Stomach (tissue), 9 donors: ENCODE data around the gene CDC6. TPM values are rescaled to one million over a fixed set of nuclear protein-coding genes. Genes with fewer than 3 reads are reported as not detected.

ENCODE experiments used
- DNase-seq, 2 donors: peaks; one replicate each; pipeline versions ENCODE4 v3.0.0 to v3.0.0-alpha.2; 2013 to 2019
- H3K27ac ChIP-seq, 5 donors: fragments of 200-600 bp in 4 of 5; sonication (generic) in 4 of 5; one replicate each; pipeline ENCODE4 v1.5.1; 2013 to 2019; ENCODE audit warnings: mild to moderate bottlenecking in 1 of 5, moderate library complexity in 1 of 5
- H3K27me3 ChIP-seq, 3 donors: fragments of 200-600 bp; sonication (generic); one replicate each; pipeline ENCODE4 v1.5.1; 2017 to 2019; ENCODE audit warnings: mixed run types in 1 of 3
- H3K36me3 ChIP-seq, 4 donors: fragments of 200-600 bp; sonication (generic); 1 replicate in 3 of 4; 2 replicates in 1 of 4; pipeline ENCODE4 v1.5.1; 2016 to 2019
- H3K4me1 ChIP-seq, 4 donors: fragments of 200-600 bp; sonication (generic); one replicate each; pipeline ENCODE4 v1.5.1; 2016 to 2019
- H3K4me3 ChIP-seq, 4 donors: fragments of 200-600 bp; sonication (generic) in 3 of 4; one replicate each; pipeline ENCODE4 v1.5.1; 2016 to 2019; ENCODE audit warnings: mild to moderate bottlenecking in 1 of 4
- H3K9me3 ChIP-seq, 4 donors: fragments of 200-600 bp; sonication (generic); one replicate each; pipeline ENCODE4 v1.5.1; 2016 to 2019
- EP300 ChIP-seq: sonication (generic); formaldehyde crosslinking; IDR thresholded peaks from one replicate; pipeline ENCODE4 v1.6.1; 2017; ENCODE audit warnings: antibody characterized with exemption
- POLR2A ChIP-seq, 4 donors: fragments of 450-650 bp; IDR thresholded peaks; one replicate each; pipeline ENCODE4 v1.6.1; 2016; ENCODE audit warnings: antibody characterized with exemption in 4 of 4, control low read depth in 2 of 4, mild to moderate bottlenecking in 1 of 4, moderate library complexity in 1 of 4
- POLR2AphosphoS5 ChIP-seq, 3 donors: sonication (generic); formaldehyde crosslinking; IDR thresholded peaks; one replicate each; pipeline ENCODE4 v1.6.1; 2016; ENCODE audit warnings: antibody characterized with exemption in 3 of 3
- WGBS, 5 donors: extraction: QIAGEN DNeasy Blood & Tissue Kit in 3 of 5; methylation state at CpG; one replicate each; pipeline versions ENCODE4 v1.1.5 to v1.1.7; 2013 to 2018; 5-methylcytosine and 5-hydroxymethylcytosine counted together
- intact Hi-C: fragments of 100-400 bp; cut with DNase I; formaldehyde crosslinking; loops from one replicate; pipeline ENCODE4 v1.15.1; 2023; ENCODE audit warnings: low total_unique reads
- polyA plus RNA-seq, 3 donors: library from polyadenylated mRNA; stranded (reverse); fragments of 200-250 nt; gene quantifications; one replicate each; pipeline ENCODE4 v1.2.3, GENCODE V29; 2013
- total RNA-seq, 5 donors: library from RNA; depleted of rRNA; stranded (reverse); fragments of >200 nt; gene quantifications; one replicate each; pipeline versions ENCODE4 v1.1.0 to v1.2.3, GENCODE V29; 2014 to 2016
- TF ChIP-seq, protein P1 (sequence below), 7 experiments: fragments of 450-650 bp in 4 of 7; fragments of 200-600 bp in 3 of 7; sonication (generic) in 3 of 7; IDR thresholded peaks; one replicate each; pipeline ENCODE4 v1.5.1; 2016 to 2019; ENCODE audit warnings: antibody characterized with exemption in 7 of 7, control low read depth in 2 of 7, mild to moderate bottlenecking in 1 of 7
- donor health status: healthy with polysubstance abuse.
- donor health status: Bipolar disorder and iron deficiency.
- donor health status: healthy.

Gene CDC6
- total and polyA plus RNA-seq, 8 donors = 1.1 to 9.8 (median 3.1) TPM; not detected in 1

DNA sequence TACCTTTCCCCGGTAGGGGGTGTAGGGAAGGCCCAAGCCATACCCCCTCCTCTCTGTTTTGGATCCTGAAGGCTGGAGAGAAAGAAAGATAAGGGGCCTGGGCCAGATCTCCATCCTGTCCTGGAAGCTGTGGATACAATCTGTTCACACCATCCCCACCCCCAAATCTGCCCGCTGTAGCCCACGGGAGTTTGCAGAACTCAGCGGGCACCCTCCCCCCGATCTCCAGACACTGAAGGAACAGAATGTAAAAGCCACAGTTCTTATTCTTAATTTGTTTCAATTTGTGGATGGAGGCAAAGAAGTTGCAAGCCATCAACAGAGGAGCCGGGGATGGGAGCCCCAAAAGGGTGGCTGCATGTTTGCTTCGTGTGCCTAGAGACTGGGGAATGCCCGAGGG is 49.7 kb downstream of the CDC6 start:
- Histone ChIP-seq H3K9me3 (no peaks in the 10 kb centered on the region), H3K27me3 (no peaks in the 10 kb centered on the region), H3K27ac (peak overlapping the region in 3 of 5 donors; percentile 33 to 98 (median 98)), H3K4me3 (no peak overlapping the region), H3K36me3 (no peaks in the 10 kb centered on the region), H3K4me1 (peaks cover 67 to 89% (median 82%) of the 10 kb centered on the region in 4 donors)
- no peak for TF ChIP-seq POLR2AphosphoS5 (IDR thresholded peaks at IDR 0.05)
- TF ChIP-seq, protein P1, sequence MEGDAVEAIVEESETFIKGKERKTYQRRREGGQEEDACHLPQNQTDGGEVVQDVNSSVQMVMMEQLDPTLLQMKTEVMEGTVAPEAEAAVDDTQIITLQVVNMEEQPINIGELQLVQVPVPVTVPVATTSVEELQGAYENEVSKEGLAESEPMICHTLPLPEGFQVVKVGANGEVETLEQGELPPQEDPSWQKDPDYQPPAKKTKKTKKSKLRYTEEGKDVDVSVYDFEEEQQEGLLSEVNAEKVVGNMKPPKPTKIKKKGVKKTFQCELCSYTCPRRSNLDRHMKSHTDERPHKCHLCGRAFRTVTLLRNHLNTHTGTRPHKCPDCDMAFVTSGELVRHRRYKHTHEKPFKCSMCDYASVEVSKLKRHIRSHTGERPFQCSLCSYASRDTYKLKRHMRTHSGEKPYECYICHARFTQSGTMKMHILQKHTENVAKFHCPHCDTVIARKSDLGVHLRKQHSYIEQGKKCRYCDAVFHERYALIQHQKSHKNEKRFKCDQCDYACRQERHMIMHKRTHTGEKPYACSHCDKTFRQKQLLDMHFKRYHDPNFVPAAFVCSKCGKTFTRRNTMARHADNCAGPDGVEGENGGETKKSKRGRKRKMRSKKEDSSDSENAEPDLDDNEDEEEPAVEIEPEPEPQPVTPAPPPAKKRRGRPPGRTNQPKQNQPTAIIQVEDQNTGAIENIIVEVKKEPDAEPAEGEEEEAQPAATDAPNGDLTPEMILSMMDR (IDR thresholded peaks at IDR 0.05) = no peak
- TF ChIP-seq EP300 = no peak
- TF ChIP-seq POLR2A (IDR thresholded peaks at IDR 0.05) = no peak
- 78 to 87% (median 85%) methylated on average over 7 to 8 of the region's 8 CpGs for WGBS, 5 donors
- intact Hi-C loops = no loop called here
- DNase-seq = no peak

DNA sequence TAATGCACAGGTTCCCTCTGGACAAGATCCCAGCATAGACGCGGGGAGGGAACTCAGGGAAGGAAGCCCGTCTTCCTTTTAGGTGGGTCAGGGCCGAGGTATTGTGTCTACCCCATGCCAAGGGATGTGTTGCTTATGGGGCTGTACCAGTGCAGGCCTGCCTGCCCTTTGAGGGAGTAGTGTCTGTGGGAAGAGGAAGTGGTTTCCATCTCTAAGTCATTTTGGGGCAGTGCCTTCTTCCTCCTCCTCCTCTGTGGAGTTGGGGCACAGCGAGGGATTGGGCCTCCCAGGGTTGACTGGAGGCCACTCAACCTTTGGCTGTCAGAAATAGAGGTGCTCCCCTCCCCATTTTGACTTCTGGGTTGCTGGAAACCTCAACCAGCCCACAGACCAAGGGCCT is 50.4 kb downstream of the CDC6 start:
- peak overlapping the region in 3 of 5 donors; percentile 18 to 98 (median 98) for H3K27ac ChIP-seq
- WGBS, 5 donors = 84 to 92% (median 87%) methylated on average over 5 of the region's 5 CpGs
- intact Hi-C loops = no loop called here
- no peaks in the 10 kb centered on the region for H3K27me3 ChIP-seq
- no peak for TF ChIP-seq POLR2A (IDR thresholded peaks at IDR 0.05)
- H3K9me3 ChIP-seq = no peaks in the 10 kb centered on the region
- H3K4me3 ChIP-seq = no peak overlapping the region
- H3K4me1 ChIP-seq = peaks cover 60 to 88% (median 80%) of the 10 kb centered on the region in 4 donors
- no peak for DNase-seq
- no peaks in the 10 kb centered on the region for H3K36me3 ChIP-seq

DNA sequence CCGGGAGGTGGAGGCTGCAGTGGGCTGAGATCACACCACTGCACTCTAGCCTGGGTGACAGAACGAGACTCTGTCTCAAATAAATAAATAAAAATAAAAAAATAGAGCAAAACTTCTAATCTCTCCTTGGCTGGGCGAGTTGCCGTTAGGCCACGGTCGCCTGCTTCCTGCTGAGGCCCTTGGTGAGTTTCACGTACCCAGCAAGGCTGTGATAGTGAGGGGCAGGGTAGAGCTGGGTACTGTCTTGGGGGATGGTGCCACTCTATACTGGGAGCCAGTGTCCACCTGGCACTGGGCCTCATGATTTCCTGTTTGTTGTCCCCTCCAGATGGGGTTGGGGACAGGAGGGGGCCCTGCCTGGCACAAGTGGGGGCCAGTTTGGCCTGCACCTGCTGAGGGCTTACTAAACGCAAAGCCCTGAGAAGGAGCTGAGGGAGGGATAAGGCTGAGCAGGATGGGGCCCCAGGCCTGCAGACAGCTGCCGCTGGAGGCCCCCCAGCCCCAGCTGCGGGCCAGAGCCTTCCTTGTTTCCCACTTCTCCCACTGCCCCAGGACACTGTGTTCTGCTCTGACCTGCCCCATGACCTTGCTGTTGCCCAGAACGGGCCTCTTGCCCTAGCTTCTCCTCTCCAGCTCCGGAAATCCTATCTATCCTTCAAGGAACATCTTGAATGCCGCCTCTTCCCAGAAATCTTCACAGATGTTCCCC is 51.4 kb downstream of the CDC6 start:
- intact Hi-C loops = no loop called here
- Histone ChIP-seq H3K4me1 (peaks cover 57 to 88% (median 80%) of the 10 kb centered on the region in 4 donors), H3K36me3 (no peaks in the 10 kb centered on the region), H3K27ac (peak overlapping the region; percentile 5 to 98 (median 89)), H3K9me3 (no peaks in the 10 kb centered on the region), H3K27me3 (no peaks in the 10 kb centered on the region), H3K4me3 (no peak overlapping the region)
- WGBS, 5 donors = 58 to 66% (median 60%) methylated on average over 11 to 13 of the region's 13 CpGs
- no peak for TF ChIP-seq POLR2A (IDR thresholded peaks at IDR 0.05)
- TF ChIP-seq POLR2AphosphoS5 (IDR thresholded peaks at IDR 0.05) = no peak
- TF ChIP-seq, protein P1 (IDR thresholded peaks at IDR 0.05) = no peak
- TF ChIP-seq EP300 = no peak
- DNase-seq = no peak

DNA sequence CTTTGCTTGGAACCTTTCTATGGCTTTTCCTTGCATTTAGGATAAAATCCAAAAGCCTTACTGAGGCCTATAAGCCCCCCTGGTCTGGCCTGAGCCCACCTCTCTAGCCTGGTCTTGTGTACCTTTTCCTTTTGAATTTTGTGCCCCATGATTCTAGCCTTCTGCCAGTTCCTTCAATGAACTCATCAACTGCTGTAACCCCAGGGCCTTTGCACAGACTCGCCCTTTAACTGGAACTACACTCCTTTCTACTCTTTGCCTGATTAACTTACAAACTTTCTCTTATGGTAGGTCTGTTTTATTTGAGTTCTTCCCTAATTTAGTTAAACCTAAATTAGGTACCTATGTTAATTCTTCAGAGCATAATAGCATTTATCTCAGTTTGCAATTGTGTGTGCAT is 52.6 kb downstream of the CDC6 start:
- Histone ChIP-seq H3K9me3 (no peaks in the 10 kb centered on the region), H3K4me3 (peak overlapping the region in 1 of 4 donors; percentile 77), H3K27ac (peak overlapping the region in 4 of 5 donors; percentile 89 to 98 (median 94)), H3K27me3 (no peaks in the 10 kb centered on the region), H3K4me1 (peaks cover 57 to 88% (median 80%) of the 10 kb centered on the region in 4 donors), H3K36me3 (no peaks in the 10 kb centered on the region)
- intact Hi-C loops = no loop called here
- TF ChIP-seq EP300 (no peak), POLR2A (IDR thresholded peaks at IDR 0.05) (no peak)
- peak in 1 of 2 donors; percentile 6 for DNase-seq
- WGBS, 5 donors = 68 to 91% (median 85%) methylated on average over 1 of the region's 1 CpG

DNA sequence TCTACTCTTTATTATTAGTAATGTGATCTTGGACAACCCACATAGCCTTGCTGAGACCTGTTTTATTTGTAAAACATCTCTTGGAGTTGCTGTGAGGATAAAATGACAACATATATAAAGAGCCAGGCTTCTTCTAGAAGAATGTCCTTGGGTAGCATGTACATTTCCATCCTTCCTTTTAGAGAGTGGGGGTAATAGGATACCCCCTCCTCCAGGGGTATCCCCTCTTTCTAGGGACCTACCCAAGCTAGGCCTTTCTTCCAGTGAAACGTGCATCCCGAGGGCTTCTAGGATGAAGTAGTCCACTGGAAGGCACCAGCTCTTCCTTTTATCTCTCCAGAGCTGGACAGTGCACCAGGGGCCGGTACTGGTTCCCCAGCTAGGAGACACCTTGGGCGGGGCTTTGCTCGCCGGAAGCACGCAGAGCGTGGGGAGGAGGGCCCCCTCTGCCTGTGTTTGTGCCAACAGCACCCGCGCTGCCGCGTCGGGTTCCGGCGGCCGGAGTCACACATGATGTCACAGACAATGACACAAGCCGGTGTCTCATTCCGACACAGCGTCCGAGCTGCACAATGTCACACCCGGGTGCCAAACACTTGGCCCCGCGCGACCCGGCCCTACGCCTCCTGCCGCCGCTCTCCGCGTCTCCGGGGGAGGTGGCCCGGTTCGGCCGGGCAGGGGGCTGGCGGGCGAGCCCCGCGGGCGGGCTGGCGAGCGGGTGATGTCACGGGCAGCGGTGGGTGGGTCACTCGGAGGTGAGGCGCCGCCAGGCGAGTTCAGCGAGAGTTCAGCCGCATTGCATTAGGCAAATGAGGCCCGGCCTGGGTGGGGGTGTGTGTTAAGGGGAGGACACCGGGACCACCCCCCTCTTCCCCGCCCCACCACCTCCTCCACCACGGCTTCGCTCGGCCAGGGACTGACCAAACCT is 53.5 kb downstream of the CDC6 start:
- 0 to 2% (median 0%) methylated on average over 3 to 55 of the region's 55 CpGs for WGBS, 5 donors
- no peaks in the 10 kb centered on the region for H3K36me3 ChIP-seq
- no peaks in the 10 kb centered on the region for H3K27me3 ChIP-seq
- peak overlapping the region; percentile 88 to 98 (median 89) for H3K27ac ChIP-seq
- H3K4me3 ChIP-seq = peak overlapping the region; percentile 68 to 83 (median 78)
- peaks cover 57 to 88% (median 80%) of the 10 kb centered on the region in 4 donors for H3K4me1 ChIP-seq
- intact Hi-C loops = no loop called here
- no peaks in the 10 kb centered on the region for H3K9me3 ChIP-seq
- TF ChIP-seq POLR2A (IDR thresholded peaks at IDR 0.05) = no peak
- peak; percentile 72 for TF ChIP-seq EP300
- peak; percentile 86 to 94 (median 91) for TF ChIP-seq POLR2AphosphoS5 (IDR thresholded peaks at IDR 0.05)
- TF ChIP-seq, protein P1 (IDR thresholded peaks at IDR 0.05) = peak in 3 of 7 experiments; percentile 15 to 24 (median 17)
- peak; percentile 90 to 95 for DNase-seq
